Activated CD8-positive, alpha-beta memory T cell treated with anti-CD3 and anti-CD28 coated beads for 4 hours (primary cell): ENCODE data around the gene UCMA.

ENCODE experiments used
- DNase-seq, 2 donors: peaks; one replicate each; pipeline ENCODE4 v3.0.0-alpha.2; 2020; ENCODE audit warnings: low read depth in 2 of 2

Gene UCMA

GRCh38 chr10:13233358-13233757 is 816 bp downstream of the UCMA start:
- no peak for DNase-seq

DNA sequence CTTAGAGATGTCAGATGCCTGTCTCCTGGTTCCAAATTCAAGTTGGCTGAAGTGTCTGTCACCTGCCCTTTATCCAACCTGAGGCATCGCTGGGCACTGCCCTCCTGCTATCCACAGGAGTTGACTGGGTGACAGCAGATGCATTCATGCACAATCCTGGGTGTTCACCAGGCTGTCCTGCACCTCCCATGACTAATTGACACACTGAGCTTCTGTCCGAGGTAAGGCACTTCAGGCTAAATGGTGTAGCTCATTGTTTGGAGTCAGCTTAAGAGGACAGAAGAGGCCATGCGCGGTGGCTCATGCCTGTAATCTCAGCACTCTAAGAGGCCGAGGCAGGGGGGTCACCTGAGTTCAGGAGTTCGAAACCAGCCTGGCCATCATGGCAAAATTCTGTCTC is 2.4 kb downstream of the UCMA start:
- no peak for DNase-seq

DNA sequence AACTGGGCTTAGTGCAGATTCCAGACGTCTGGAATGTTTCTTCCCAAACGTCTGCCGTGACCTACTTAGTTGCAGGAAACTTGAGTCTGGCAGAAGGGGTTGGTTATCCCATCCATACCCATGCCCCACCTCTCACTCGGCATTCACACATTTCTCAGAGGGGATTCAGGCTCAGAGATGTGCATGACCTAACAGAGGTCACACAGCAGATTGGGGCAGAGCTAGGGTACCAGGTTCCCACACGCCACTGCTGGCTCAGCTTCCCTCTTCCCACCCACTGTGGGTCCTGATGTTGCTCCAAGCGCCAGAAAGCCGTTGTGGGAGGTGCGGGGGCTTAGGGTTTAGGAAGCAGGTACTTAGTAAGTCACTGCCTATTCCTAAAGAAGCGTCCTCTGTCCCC is 3.0 kb downstream of the UCMA start:
- no peak for DNase-seq

GRCh38 chr10:13227031-13227430 is 7.1 kb downstream of the UCMA start:
- DNase-seq, result no peak

DNA sequence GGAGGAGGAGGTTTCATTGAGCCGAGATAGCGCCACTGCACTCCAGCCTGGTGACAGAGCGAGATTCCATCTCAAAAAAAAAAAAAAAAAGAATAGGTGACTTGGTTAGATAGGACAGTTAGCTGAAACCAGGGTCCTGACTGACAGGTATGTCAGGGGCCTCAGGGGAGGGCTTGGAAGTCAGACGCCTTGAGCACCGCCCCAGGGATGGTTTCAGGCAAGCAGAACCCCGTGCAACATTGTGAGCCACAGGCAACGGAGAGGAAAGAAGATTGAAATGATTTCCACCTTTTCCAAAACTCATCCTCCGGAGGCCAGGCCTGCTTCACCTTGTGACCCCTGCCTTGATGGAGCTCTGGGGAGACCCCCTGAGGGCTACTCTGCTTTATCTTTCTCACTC is 8.6 kb downstream of the UCMA start:
- no peak for DNase-seq

- no peak for DNase-seq
Measured at GRCh38 chr10:13224210-13224995, 9.8 kb downstream of the UCMA start.

GRCh38 chr10:13223241-13223640 is 10.9 kb downstream of the UCMA start:
- no peak for DNase-seq

DNA sequence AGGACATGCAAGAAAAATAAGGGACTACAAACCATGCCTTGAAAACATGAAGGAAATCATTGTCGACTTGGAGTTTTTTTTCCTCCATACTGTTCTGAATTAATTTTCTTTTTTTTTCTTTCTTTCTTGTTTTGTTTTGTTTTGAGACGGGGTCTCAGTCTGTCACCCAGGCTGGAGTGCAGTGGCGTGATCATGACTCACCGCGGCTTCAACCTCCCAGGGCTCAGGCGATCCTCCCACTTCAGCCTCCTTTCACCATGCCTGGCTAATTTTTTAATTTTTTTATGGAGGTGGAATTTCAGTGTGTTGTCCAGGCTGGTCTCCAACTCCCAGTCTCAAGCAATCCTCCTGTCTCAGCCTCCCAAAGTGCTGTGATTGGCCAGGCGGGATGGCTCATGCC is 11.6 kb downstream of the UCMA start:
- no peak for DNase-seq

GRCh38 chr10:13222151-13222550 is 12.0 kb downstream of the UCMA start:
- DNase-seq, result no peak

DNA sequence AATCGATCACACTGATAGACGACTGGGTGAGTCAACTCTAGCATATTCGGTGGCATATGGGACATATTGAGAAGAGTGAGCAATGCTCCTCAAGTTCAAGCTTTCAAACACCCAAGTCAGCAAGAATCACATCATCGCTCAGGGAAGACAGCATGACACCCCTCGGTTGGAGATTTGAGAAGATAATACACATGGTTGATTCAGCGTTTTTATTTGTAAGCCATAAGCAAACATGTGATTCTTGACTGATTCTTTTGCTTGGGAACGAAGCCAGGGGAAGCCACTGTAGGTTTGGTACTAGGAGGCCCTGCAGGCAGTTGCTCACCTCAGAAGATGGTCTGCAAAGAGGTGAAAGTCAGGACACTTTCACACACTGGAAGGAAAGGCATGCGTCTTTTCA is 12.6 kb downstream of the UCMA start:
- DNase-seq, result no peak

DNA sequence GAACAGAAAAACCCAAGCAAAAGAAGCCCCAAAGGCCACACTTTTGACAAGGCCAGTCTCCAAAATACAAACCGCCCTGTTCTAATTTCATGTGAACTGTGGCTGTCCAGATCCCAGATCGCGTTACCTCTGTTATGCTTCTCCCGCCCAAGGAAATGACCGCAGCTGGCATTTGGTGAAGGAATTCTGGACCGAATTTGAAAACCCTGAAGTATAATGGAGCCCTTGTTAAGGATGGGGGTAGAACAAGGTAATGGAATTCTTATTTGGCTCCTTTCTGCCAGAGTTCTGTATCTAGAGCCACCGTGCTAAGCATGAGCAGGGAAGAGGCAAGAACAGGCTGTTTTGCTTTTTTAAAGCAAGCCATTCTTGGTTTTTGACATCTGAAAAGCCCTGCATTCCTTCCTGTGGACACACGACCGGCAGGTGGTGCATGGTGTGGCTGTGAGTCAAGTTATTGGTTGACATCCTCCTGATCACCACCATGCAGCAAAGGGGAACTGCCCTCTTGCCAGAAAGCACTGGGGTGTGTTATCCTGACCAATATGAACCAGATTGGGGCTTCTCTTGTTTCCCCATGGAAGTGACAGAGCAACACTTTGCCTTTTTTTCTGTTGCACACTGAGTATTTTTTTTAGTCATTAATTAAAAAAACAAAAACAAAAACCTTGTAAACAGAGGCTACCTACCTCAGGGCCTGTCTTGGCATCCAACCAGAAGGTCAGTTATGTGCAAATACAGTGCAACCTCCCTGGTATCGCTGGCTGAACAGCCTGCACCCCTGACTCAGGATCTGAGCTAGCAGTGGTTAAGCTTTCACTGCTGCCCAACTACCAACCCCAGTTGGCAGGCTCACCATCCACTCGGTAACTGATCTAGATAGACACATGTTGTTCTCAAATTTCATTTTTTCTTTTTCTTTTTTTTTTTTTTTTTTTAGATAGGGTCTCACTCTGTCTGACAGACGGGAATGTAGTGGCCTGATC is 14.2 kb downstream of the UCMA start:
- DNase-seq, result no peak

DNA sequence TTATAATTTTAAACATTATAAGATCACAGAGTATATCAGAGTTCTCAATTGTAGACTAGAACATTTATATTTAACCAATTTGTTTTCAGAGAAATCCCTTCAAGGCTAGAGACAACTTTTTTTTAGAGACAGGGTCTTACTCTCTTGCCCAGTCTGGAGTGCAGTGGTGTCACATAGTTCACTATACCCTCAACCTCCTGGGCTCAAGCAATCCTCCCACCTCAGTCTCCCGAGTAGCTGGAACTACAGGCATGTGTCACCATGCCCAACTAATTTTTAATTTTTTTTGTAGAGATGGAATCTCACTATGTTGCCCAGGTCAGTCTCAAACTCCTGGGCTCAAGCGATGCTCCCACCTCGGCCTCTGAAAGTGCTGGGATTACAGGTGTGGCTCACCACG is 15.3 kb downstream of the UCMA start:
- DNase-seq, result no peak

DNA sequence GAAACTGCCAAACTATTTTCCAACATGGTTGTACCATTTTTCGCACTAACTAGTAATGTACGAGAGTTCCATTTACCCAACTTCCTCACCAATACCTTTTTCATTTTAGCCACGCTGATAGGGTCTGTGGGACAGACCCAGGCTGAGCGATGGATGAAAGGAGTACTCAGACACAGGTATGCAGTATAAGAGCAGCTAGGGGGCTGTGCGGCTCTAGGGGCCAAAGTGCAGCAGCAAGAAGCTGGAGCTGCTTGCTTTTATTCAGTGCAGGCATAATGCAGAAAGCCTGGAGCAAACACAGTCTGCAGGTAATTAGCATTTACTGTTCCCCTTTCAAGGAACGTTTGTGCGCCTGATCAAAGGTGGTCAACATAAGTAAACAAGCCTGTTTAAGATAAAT is 21.0 kb downstream of the UCMA start:
- DNase-seq, result no peak

DNA sequence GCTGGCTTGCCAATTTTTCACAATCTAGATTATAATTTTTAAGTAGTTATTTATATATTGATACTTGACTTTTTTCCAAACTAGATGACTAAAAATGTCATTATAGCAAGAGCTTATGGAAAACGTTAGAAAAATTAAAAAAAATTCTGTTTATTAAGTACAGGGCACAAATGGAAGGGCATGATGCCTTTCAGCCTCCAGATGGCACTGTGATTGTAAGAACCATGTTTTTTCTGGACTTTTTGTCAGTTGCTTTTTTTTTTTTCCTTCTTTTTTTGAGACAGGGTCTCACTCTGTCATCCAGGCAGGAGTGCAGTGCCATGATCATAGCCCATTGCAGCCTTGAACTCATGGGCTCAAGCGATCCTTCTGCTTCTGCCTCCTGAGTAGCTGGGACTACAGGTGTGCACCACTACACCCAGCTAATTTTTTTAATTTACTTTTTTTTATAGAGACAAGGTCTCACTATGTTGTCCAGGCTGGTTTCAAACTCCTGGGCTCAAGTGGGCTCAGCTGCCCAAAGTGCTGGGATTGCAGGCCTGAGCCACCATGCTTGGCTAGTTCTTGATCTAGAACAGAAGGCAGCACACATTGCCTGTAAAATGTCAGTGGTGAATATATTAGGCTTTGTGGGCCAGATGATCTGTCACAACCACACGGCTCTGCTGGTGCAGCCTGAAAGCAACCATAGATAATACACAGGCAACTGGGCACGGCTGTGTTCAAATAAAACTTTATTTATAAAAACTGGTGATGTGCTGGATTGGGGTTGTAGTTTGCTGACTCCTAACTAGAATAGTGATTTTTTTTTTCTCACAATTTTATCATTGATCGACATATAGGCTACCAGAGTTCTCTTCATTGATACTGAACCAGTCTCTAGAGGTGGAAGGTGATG is 27.4 kb downstream of the UCMA start:
- DNase-seq, result no peak

DNA sequence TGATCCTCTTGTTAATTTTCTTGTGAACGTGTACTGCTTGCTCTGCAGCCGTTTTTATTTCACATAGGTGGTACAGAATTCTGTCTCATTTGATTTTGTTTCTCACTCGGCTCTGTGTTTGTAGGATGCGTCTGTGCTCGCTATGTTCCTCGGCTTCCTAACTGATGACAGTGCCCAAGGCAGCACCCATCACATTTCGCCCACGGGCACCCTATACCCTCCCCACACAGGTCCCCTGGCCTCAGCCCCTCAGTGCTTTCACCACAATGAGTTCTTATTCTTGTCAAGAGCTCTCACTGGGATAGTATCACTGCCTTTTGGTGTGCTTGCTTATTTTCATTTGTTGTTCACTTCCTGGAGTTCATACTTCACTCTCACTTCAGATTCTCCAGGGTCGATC is 28.1 kb downstream of the UCMA start:
- DNase-seq, result no peak

- DNase-seq, result no peak
Measured at GRCh38 chr10:13201132-13201531, 33.0 kb downstream of the UCMA start.

GRCh38 chr10:13195016-13195415 is 39.2 kb downstream of the UCMA start:
- DNase-seq, result no peak

GRCh38 chr10:13193637-13194036 is 40.5 kb downstream of the UCMA start:
- DNase-seq, result no peak

DNA sequence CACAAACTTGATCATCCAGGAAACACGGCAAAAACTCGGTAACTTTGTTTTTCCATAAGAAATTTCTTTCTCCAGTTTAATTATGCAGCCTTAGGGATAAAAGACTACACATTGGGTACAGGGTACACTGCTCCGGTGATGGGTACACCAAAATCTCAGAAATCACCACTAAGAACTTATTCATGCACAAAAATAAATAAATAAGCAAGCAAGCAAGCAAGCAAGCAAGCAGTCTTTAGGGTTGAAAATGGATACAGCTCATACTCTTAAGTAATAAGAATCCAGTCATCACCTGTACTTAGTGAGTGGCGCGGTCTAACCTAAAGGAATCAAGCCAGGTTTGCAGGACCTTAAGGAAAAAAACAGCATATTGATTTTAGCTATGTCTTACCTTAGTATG is 42.8 kb downstream of the UCMA start:
- no peak for DNase-seq

DNA sequence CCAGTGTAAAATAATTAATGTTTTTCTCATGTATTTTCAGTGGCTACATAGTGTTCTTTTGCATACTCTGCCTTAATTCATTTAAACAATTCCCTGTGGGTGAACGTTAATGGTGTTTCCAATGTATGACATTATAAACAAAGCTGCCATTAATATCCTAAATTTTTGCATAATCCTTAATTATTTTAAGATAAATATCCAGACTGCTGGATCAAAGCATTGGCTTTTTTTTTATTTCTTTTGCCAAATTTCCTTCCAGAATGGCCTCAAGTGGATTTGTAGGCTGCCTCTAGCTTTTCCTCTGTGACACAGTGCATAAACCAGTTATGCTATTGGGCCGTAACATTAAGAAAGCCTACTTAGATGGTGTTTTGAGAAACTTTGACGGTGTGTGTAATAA is 43.4 kb downstream of the UCMA start:
- DNase-seq, result no peak

GRCh38 chr10:13189961-13190360 is 44.2 kb downstream of the UCMA start:
- DNase-seq, result no peak

GRCh38 chr10:13188593-13188992 is 45.6 kb downstream of the UCMA start:
- DNase-seq, result no peak
